Activated T-helper 1 cell treated with anti-CD3 and anti-CD28 coated beads, Interleukin-2, amount 50 U/mL, for 16 hours (primary cell): ENCODE results near the gene SARM1.
"Not testable (repeated sequence)": the region's sequence is repeated elsewhere in the genome, so short reads cannot be mapped to it uniquely, and the experiment has no call there.

ENCODE experiments used
- DNase-seq, 2 donors: peaks; one replicate each; pipeline ENCODE4 v3.0.0-alpha.2; 2020; ENCODE audit warnings: low read depth in 1 of 2, low spot score in 1 of 2

SARM1 gene

GRCh38 chr17:28371245-28372202 lies at the start of gene SARM1:
SARM1 (plus strand) TSS chr17:28371694; CDS start chr17:28372033, 339 bp downstream.
- DNase-seq: peak; percentile 51 to 75

DNA sequence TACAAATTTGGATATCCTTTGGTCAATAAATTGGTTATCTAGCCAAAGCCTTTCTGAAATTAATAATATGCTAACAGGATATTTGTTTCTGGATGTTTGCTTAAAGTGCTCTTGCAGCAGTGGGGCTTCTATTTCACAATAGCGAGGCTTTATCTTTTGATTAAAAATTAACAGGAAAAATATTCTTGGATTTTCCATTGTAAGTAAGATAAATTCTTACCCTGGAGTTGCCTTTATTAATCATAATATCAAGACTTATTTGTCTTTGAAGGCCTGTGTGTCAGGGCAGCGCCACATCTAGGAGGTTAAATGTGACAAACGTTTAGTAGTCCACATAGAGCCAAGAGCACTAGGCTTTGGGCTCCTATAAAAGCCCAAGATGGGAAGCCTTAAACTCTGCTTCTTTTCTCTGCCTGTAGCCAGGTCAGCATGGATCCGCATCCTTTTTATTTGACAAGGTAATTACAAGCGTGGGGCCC lies 47.2 kb upstream of the SARM1 start:
- no peak for DNase-seq

DNA sequence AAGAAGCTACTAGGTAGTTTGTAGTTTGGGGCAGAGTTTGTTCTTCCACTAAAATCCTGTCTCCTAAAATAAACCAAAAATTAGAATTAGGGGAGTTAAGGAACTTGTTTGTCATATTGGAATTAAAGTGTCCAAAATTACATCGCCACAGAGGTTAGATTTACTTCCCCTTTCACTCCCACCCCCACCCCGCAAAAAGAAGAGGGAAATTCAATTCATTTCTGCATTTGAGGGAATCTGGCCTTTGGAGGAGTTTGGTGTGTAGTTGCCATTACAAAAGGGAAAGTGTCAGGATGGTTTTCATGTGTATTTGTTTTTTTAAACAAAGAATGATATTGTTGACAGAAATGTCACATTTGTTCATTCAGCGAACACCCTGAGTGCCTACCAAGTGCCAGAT lies 46.7 kb upstream of the SARM1 start:
- no peak for DNase-seq

DNA sequence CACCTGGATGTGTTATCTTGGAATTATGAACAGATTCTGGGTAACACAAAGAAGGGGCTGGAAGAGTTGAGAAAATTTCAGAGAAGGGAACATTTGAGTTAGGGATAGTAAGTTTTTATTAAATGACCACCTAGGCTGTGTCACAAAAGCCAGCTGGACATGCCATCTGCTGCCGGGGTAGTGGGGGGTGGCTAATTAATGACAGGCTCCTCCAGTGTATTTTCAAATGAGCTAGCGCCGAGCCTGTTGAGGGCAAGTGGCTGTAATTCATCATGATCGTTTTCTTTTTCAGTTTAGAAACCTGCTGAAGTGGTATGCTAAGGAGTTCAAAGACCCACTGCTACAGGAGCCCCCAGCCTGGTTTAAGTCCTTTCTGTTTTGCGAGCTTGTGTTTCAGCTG lies 46.3 kb upstream of the SARM1 start:
- no peak for DNase-seq

DNA sequence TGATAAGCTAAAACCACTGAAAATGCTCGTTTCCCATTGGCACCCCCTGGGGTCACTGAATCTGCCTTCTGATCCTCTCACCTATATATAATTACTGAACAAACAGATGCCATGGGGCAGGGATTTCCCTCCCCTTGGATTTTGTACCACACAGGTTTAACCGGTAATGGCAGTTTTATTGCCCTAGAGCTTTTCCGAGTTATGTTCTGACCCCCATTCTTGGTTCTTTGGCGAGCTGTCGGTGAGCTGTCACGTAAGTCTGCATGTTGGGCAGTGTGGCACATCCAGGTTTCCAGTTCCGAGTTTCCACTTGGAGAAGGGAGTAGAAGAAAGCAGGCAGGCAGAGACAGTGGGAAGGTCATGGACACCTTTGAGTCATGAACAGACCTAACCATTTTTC lies 45.4 kb upstream of the SARM1 start:
- no peak for DNase-seq

DNA sequence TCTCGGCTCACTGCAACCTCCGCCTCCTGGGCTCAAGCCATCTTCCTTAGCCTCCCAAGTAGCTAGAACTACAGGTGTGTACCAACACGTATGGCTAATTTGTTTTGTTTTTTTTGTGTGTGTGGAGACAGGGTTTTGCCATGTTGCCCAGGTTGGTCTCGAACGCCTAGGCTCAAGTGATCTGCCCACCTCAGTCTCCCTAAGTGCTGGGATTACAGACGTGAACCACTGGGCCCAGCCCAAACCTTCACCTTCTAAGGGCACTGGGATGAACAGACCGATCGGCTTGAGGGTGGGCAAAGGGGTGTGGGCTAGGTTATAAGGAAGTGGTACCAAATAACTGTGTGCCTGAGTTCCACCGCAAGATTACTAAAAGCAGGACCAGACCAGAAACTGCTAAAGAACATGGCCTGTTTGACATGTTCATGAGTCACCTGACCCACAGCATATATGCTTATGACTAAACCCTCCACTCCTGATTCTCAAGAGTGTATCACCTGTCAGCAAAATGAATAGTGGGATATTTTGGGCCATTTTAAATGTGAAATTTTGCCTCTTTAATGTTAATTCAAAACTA lies 44.4 kb upstream of the SARM1 start:
- no peak for DNase-seq

DNA sequence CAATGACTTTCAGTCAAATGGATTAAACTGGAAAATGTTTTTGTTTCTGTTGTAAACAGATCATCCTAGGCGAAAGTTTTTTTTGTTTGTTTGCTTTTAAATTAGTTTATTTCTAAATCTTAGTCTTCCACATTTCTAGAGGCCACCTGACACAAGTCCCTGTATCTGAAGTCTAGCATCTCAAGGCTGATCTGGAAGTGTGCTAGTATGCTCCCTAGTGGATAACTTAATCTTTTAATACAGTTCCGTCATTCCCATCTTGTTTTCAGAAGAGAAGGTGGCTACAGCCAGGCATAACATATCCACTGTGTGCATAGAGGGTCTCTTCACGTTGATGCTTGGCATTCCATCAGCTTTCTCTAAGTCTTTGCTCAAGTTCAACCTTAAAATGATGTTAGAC lies 43.8 kb upstream of the SARM1 start:
- no peak for DNase-seq

- no peak for DNase-seq
Measured at GRCh38 chr17:28328325-28328724, 43.2 kb upstream of the SARM1 start.

DNA sequence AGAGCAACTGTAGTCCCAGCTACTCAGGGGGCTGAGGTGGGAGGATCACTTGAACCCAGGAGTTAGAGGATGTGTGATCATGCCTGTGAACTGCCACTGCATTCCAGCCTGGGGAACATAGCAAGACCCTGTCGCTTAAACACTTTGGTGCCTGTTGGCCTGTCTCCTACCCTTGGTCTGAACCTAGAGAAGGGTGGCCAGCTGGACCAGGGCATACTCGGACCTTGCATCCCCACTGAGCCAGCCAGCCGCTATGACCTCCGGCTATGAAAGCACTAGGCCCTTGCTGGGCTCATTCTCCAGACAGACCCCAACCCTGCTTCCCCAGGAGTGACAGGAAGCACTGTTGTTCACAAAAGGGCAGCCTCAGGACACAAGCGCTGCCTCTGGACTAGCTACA lies 40.8 kb upstream of the SARM1 start:
- no peak for DNase-seq

DNA sequence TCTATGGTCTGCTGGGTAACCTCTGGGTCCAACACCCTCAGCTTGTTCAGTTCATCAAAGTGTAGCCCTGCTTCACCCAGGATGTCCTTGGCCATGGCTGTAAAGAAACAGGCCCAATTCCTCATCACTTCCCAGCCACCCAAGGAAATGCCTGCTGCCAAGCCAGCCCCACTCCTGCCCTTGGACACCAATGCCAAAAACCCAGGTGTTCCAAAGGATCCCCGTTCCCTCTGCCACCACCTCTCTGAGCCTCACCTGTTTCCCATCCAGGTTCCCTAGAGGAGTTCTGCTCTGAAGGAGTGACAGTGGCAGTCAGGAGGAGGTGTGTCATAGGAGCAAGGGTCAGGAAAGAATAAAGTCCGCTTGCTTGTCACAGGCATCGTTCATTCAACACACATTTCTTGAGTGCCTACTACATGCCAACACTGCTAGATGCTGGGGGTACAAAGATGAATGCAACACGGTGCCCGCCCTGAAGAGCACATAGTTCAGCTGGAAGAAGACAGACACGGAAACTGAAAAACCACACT lies 39.5 kb upstream of the SARM1 start:
- no peak for DNase-seq

GRCh38 chr17:28333083-28333746 lies 38.3 kb upstream of the SARM1 start:
- no peak for DNase-seq

- DNase-seq: no peak
Measured at GRCh38 chr17:28334171-28334570, 37.3 kb upstream of the SARM1 start.

DNA sequence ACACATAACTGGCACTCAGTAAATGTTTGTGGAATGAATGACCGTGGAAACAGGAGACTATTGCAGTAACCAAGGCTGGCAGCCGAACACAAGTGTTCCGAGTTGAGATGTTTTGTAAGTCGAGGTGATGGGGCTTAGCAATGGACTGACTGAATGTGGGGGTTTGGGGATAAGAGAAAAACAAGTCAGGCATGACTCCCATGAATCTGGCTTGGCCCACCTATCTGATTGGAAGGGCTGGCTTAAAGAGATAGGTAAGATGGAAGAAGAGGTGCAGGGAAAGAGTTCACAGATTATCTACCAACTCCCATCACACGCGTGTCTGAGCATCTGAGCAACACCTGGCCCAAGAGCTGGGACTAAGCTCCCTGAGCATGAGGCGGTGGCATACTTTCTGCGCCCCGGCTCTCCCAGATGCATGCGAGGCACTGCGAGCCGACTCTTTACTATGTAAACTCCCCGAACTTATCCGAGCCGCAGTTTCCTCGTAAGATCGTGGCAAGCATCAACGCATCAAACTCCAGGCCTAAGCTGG lies 36.8 kb upstream of the SARM1 start:
- no peak for DNase-seq

GRCh38 chr17:28335201-28335958 lies 36.1 kb upstream of the SARM1 start, which contains the start of the genes IFT20 and TNFAIP1:
IFT20 (minus strand) TSS chr17:28335472; CDS start chr17:28331985, 3,487 bp downstream.
TNFAIP1 (plus strand) TSS chr17:28335761; CDS start chr17:28339522, 3,761 bp downstream.
- DNase-seq: peak; percentile 92 to 97

- peak in 1 of 2 donors; percentile 12 for DNase-seq
Measured at GRCh38 chr17:28335959-28336871, 35.3 kb upstream of the SARM1 start.

- no peak for DNase-seq
Measured at GRCh38 chr17:28338056-28338768, 33.3 kb upstream of the SARM1 start.

GRCh38 chr17:28338769-28339212 lies 32.7 kb upstream of the SARM1 start:
- DNase-seq: not testable (repeated sequence)

DNA sequence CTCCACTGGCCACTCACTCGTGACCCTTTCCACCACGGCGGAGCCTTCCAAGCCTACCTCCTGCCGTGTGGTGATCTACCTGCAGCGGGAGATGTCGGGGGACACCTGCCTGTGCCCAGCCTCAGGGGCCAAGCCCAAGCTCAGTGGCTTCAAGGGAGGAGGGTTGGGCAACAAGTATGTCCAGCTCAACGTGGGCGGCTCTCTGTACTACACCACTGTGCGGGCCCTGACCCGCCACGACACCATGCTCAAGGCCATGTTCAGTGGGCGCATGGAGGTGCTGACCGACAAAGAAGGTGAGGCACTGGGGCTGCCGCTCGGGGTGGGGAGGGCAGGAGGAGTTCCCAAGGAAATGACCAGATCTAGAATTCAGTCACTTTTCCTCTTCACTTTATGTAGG lies 32.1 kb upstream of the SARM1 start:
- no peak for DNase-seq

DNA sequence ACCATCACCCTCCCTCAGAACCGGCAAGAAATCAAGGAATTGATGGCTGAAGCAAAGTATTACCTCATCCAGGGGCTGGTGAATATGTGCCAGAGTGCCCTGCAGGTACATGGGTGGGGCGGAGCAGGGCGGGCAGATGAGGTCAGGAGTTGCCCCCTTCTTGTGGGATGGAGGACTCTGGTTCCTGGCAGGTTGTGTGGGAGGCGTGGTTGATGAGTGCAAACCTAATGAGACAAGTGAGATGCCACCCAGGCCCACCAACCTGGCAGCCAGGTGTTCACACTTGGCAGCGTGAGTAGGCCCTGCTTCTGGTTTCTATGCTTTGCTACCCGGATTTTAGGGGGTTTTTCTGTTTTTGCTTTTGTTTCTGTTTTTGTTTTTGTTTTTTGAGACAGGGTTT lies 31.1 kb upstream of the SARM1 start:
- DNase-seq: no peak
